Caco-2 (cell line): ENCODE results near the gene AKAP12. TPM values are rescaled to one million over a fixed set of nuclear protein-coding genes. Genes with fewer than 3 reads are reported as not detected.

ENCODE experiments used
- BruUV-seq: library from RNA; stranded (reverse); fragments of 400-500 nt; replicated peaks from 2 replicates; lab custom pipeline; 2021; lab: Mats Ljungman, UMichigan
- CTCF ChIA-PET: fragments of 300-600 bp; sonication (Branson Sonifier 250); formaldehyde crosslinking; loops from one replicate; lab custom pipeline; 2022; ENCODE audit warnings: antibody characterized with exemption; lab: Charles Lee
- POLR2A ChIA-PET: fragments of 300-600 bp; sonication (Branson Sonifier 250); formaldehyde crosslinking; loops from one replicate; lab custom pipeline; 2022; ENCODE audit warnings: antibody characterized with exemption; lab: Charles Lee
- DNase-seq, 2 experiments: peaks; one replicate each; pipeline versions ENCODE4 v3.0.0 to v3.0.0-alpha.2; 2020 to 2022
- H3K27me3 ChIP-seq: replicated peaks from 2 replicates; pipeline ENCODE4 v1.6.0; 2011; ENCODE audit warnings: low read length; ENCODE audit not compliant: control insufficient read depth, insufficient read depth
- H3K36me3 ChIP-seq: 2 replicates; pipeline ENCODE4 v1.5.1; 2011; ENCODE audit warnings: low read length; ENCODE audit not compliant: control insufficient read depth, insufficient read depth
- H3K4me1 ChIP-seq: fragments of 250-450 bp; sonication (Bioruptor Pico); 2 replicates; pipeline ENCODE4 v1.5.1; 2020; ENCODE audit warnings: mild to moderate bottlenecking
- H3K4me3 ChIP-seq: 2 replicates; pipeline ENCODE4 v1.5.1; 2011; ENCODE audit warnings: low read depth, mild to moderate bottlenecking, control low read depth, low read length
- H3K9me3 ChIP-seq: fragments of 250-450 bp; sonication (Bioruptor Pico); 2 replicates; pipeline ENCODE4 v1.5.1; 2020; ENCODE audit warnings: mild to moderate bottlenecking, moderate library complexity
- H3K27ac Mint-ChIP-seq: one replicate; pipeline ENCODE4 v1.8.0; 2022; ENCODE audit warnings: mixed read lengths; ENCODE audit not compliant: unreplicated experiment
- H3K27me3 Mint-ChIP-seq: one replicate; pipeline ENCODE4 v1.8.0; 2022; ENCODE audit warnings: mixed read lengths; ENCODE audit not compliant: insufficient read depth, unreplicated experiment
- H3K36me3 Mint-ChIP-seq: one replicate; pipeline ENCODE4 v1.8.0; 2022; ENCODE audit warnings: mild to moderate bottlenecking, mixed read lengths; ENCODE audit not compliant: insufficient read depth, unreplicated experiment
- H3K4me1 Mint-ChIP-seq: one replicate; pipeline ENCODE4 v1.8.0; 2022; ENCODE audit warnings: low read depth, mixed read lengths; ENCODE audit not compliant: unreplicated experiment
- H3K4me3 Mint-ChIP-seq: one replicate; pipeline ENCODE4 v1.8.0; 2022; ENCODE audit warnings: mild to moderate bottlenecking, moderate library complexity, mixed read lengths; ENCODE audit not compliant: unreplicated experiment
- H3K9me3 Mint-ChIP-seq: one replicate; pipeline ENCODE4 v1.8.0; 2022; ENCODE audit warnings: mixed read lengths; ENCODE audit not compliant: unreplicated experiment
- CTCF ChIP-seq, 2 experiments: fragments of 200-600 bp in 1 of 2; IDR thresholded peaks; 1 replicate in 1 of 2; 2 replicates in 1 of 2; pipeline versions ENCODE4 v1.5.1 to v1.8.0; 2011 to 2022; ENCODE audit warnings: antibody characterized with exemption in 1 of 2, control low read depth in 1 of 2, inconsistent platforms in 1 of 2, low read depth in 1 of 2, low read length in 1 of 2, mild to moderate bottlenecking in 1 of 2, moderate library complexity in 1 of 2; ENCODE audit not compliant: insufficient read depth in 1 of 2, severe bottlenecking in 1 of 2, unreplicated experiment in 1 of 2
- intact Hi-C: fragments of 100-400 bp; cut with micrococcal nuclease; formaldehyde crosslinking; loops from one replicate; pipeline ENCODE4 v1.10.0; 2022; ENCODE audit not compliant: unreplicated experiment
- total RNA-seq: library from RNA; stranded (reverse); gene quantifications from 2 replicates; pipeline ENCODE4 v1.2.3, GENCODE V29; 2022

AKAP12 gene
- total RNA-seq, 1 experiment from 2014 or later = 0.93 TPM

- no peaks in the 10 kb centered on the region for H3K27me3 Mint-ChIP-seq
- H3K4me1 ChIP-seq = peaks cover 16% of the 10 kb centered on the region
- no peak overlapping the region for H3K4me3 ChIP-seq
- H3K36me3 Mint-ChIP-seq = peaks cover 56% of the 10 kb centered on the region
- CTCF ChIA-PET = no interaction called here
- no peaks in the 10 kb centered on the region for H3K9me3 ChIP-seq
- no peak for DNase-seq
- intact Hi-C loops = no loop called here
- no peaks in the 10 kb centered on the region for H3K9me3 Mint-ChIP-seq
- H3K27me3 ChIP-seq = no peaks in the 10 kb centered on the region
- no peaks in the 10 kb centered on the region for H3K4me1 Mint-ChIP-seq
- no peak overlapping the region for H3K4me3 Mint-ChIP-seq
- H3K36me3 ChIP-seq = no peaks in the 10 kb centered on the region; the same call in 1 of the 2 replicates
- POLR2A ChIA-PET = no interaction called here
- BruUV-seq = no TSS peak
- TF ChIP-seq CTCF (IDR thresholded peaks at IDR 0.05; ENCODE audit: insufficient read depth in 1 of 2, low read depth in 1 of 2, low read length in 1 of 2, severe bottlenecking in 1 of 2, unreplicated experiment in 1 of 2) = no peak
- H3K27ac Mint-ChIP-seq = no peak overlapping the region
Observed at GRCh38 chr6:151402228-151402627, 162.5 kb downstream of the AKAP12 start.

- Mint-ChIP-seq H3K36me3 (peaks cover 56% of the 10 kb centered on the region), H3K27me3 (no peaks in the 10 kb centered on the region), H3K9me3 (no peaks in the 10 kb centered on the region), H3K4me3 (no peak overlapping the region), H3K27ac (no peak overlapping the region), H3K4me1 (no peaks in the 10 kb centered on the region)
- ChIA-PET CTCF (no interaction called here), POLR2A (interaction anchor here (0.7 kb wide), 1 partner anchor 522 kb away, joined by 3 read pairs; no protein-coding TSS in a partner anchor)
- Histone ChIP-seq H3K4me3 (no peak overlapping the region), H3K36me3 (no peaks in the 10 kb centered on the region; the same call in 1 of the 2 replicates), H3K9me3 (no peaks in the 10 kb centered on the region), H3K4me1 (peaks cover 16% of the 10 kb centered on the region), H3K27me3 (no peaks in the 10 kb centered on the region)
- no TSS peak for BruUV-seq
- no peak for TF ChIP-seq CTCF (IDR thresholded peaks at IDR 0.05; ENCODE audit: insufficient read depth in 1 of 2, low read depth in 1 of 2, low read length in 1 of 2, severe bottlenecking in 1 of 2, unreplicated experiment in 1 of 2)
- intact Hi-C loops = no loop called here
- no peak for DNase-seq
Observed at GRCh38 chr6:151403919-151404308, 164.1 kb downstream of the AKAP12 start.

Other genes starting within 250 kb of the AKAP12 start
- 23.7 and 23.9 TPM in 2 replicates for gene ZBTB2, start 151.6 kb downstream of the AKAP12 start, total RNA-seq
- gene RMND1, start 212.2 kb downstream of the AKAP12 start, total RNA-seq = 39.1 and 42.9 TPM in 2 replicates